ENCODE data around the gene TXNDC17. TPM values are rescaled to one million over a fixed set of nuclear protein-coding genes. Genes with fewer than 3 reads are reported as not detected.

The TXNDC17 gene
- total RNA-seq, 1 donor from 2014 or later = 0.96 TPM

DNA sequence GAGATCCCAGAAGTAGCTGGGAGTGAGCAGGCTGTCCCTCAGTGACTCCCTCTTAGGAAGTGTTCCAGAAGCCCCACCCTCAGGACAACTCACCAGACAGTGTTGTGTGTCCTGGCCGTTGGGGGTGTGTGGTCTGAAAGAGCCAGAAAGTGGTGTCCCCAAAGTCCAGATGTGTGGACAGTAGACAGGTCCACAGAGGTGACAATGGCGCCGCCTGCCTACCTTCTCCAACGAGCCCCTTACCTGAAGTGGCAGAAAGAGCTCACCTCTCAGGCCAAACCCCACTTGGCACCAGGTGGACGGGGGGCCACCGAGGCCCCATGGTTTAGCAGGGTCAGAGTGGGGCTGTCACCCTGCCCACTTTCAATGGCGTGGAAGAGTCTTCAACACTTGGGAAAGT is 30.6 kb downstream of the TXNDC17 start:
- Histone ChIP-seq H3K4me1 (no peaks in the 10 kb centered on the region), H3K36me3 (no peaks in the 10 kb centered on the region), H3K27ac (no peak overlapping the region), H3K27me3 (no peaks in the 10 kb centered on the region), H3K4me3 (no peak overlapping the region), H3K9me3 (no peaks in the 10 kb centered on the region)
- intact Hi-C loops (cut with DNase I) = no loop called here
- no peak for DNase-seq (ENCODE audit: low spot score in 2 of 2)
- TF ChIP-seq, protein P1, sequence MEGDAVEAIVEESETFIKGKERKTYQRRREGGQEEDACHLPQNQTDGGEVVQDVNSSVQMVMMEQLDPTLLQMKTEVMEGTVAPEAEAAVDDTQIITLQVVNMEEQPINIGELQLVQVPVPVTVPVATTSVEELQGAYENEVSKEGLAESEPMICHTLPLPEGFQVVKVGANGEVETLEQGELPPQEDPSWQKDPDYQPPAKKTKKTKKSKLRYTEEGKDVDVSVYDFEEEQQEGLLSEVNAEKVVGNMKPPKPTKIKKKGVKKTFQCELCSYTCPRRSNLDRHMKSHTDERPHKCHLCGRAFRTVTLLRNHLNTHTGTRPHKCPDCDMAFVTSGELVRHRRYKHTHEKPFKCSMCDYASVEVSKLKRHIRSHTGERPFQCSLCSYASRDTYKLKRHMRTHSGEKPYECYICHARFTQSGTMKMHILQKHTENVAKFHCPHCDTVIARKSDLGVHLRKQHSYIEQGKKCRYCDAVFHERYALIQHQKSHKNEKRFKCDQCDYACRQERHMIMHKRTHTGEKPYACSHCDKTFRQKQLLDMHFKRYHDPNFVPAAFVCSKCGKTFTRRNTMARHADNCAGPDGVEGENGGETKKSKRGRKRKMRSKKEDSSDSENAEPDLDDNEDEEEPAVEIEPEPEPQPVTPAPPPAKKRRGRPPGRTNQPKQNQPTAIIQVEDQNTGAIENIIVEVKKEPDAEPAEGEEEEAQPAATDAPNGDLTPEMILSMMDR (IDR thresholded peaks at IDR 0.05) = no peak

DNA sequence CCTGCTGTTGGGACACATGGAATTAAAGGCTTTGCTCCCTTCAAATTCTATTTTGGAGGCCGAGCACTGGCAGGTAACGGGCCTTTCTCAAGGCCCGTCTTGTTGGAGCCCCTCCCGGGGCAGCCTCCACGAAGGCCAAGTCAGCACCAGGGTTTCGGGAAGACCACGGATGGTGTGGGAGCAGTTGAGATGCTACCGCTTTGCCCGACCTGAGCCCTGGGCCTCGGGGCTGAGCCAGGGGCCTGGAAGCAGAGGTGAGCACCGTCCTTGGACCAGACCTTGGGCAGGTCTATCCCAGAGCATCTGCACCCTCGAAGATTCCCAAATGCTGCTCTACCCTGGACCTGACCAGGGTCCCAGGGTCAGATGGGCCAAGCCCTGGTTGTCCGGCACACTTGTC is 33.7 kb downstream of the TXNDC17 start:
- no peaks in the 10 kb centered on the region for H3K36me3 ChIP-seq
- no peaks in the 10 kb centered on the region for H3K4me1 ChIP-seq
- intact Hi-C loops (cut with DNase I) = no loop called here
- H3K4me3 ChIP-seq = no peak overlapping the region
- H3K27ac ChIP-seq = no peak overlapping the region
- TF ChIP-seq, protein P1 (IDR thresholded peaks at IDR 0.05) = no peak
- no peaks in the 10 kb centered on the region for H3K9me3 ChIP-seq
- no peak for DNase-seq (ENCODE audit: low spot score in 2 of 2)
- no peaks in the 10 kb centered on the region for H3K27me3 ChIP-seq

DNA sequence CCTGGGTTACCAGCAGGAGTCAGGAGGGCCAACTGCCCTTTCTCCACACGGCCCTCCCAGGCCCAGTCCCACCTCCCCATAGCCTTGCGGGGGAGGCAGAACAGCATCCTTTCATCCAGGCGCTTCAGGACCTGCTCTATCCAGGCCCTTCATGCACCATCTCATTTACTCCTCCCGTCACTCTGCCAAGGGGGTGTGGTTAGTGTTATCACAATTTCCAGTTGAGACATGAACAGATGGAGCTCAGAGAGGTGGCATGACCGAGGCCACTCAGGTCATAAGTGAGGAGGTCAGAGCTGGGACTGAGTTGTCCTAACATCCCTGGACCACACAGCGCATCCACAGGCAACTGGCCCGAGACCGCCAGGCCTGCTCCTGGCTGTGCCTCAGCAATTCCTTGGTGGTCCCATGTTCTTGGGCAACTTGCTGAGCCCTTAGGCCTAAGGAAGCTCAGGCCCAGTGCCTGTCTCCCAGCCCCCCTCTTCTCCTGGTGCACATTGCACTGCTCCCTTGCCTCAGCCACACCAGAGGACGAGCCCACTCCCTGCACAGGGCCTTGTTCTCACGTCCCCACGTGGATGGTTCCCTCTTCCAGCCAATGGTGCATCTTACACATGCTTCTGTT is 34.5 kb downstream of the TXNDC17 start:
- TF ChIP-seq, protein P1 (IDR thresholded peaks at IDR 0.05) = no peak
- no peak overlapping the region for H3K27ac ChIP-seq
- intact Hi-C loops (cut with DNase I) = no loop called here
- no peaks in the 10 kb centered on the region for H3K4me1 ChIP-seq
- H3K9me3 ChIP-seq = no peaks in the 10 kb centered on the region
- no peaks in the 10 kb centered on the region for H3K36me3 ChIP-seq
- no peak for DNase-seq (ENCODE audit: low spot score in 2 of 2)
- H3K27me3 ChIP-seq = no peaks in the 10 kb centered on the region
- H3K4me3 ChIP-seq = no peak overlapping the region

DNA sequence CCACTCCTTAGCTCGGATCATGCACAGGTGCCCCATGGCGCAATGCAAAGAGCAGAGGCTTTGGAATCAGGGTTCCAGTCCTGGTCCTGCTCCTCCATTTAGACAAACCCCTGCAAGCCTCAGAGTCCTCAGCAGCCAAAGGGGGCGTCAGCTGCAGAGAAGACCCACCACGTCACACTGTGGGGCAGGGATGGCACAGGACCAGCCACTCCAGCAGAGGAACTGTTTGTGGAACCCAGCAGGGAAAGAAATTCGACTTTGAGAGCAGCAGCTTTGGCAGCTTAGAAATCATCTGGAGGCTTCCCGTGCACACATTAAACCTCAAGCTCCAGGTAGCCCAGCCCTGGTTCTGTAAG is 35.9 kb downstream of the TXNDC17 start:
- DNase-seq (ENCODE audit: low spot score in 2 of 2) = no peak
- intact Hi-C loops (cut with DNase I) = no loop called here
- H3K27me3 ChIP-seq = no peaks in the 10 kb centered on the region

DNA sequence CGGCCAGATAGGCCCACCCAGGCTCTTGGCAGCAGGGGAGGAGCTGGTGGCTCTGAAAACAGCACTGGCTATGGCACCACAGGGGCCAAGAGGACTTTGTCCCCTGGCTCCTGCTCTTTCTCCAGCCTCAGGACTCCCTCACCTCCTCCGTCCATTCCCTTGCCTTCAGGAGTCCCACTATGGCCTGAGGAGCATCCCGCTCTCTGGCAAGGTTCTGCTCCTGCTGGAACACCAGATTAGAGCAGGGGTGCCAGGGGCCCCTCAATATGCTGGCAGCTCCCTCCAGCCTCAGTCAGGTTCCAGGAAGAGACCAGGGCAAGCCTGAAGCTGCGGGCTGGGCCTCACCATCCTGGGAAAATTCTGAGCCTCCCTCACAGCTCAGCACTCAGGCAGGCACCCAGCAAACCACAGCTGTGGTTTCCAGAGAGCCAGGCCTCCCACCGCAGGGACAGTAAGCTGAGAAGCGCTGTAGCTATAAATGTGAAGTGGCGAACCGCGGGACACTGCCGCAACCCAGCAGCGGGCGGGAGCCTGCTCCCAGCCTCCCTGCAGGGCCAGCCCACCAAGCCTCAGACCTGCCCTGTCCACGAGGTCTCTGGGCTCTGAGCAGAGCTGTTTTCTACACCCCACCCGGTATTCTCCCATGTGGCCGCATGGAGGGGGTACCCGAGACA is 36.4 kb downstream of the TXNDC17 start:
- Histone ChIP-seq H3K27ac (no peak overlapping the region), H3K36me3 (no peaks in the 10 kb centered on the region), H3K9me3 (no peaks in the 10 kb centered on the region), H3K4me3 (no peak overlapping the region), H3K4me1 (no peaks in the 10 kb centered on the region), H3K27me3 (no peaks in the 10 kb centered on the region)
- TF ChIP-seq, protein P1 (IDR thresholded peaks at IDR 0.05) = no peak
- intact Hi-C loops (cut with DNase I) = no loop called here
- no peak for DNase-seq (ENCODE audit: low spot score in 2 of 2)

More for the DNA sequence above, 35.9 kb downstream of the TXNDC17 start:
- Histone ChIP-seq H3K4me1 (no peaks in the 10 kb centered on the region), H3K27ac (no peak overlapping the region), H3K36me3 (no peaks in the 10 kb centered on the region), H3K9me3 (no peaks in the 10 kb centered on the region), H3K4me3 (no peak overlapping the region)
- TF ChIP-seq, protein P1 (IDR thresholded peaks at IDR 0.05) = no peak

Data from ascending aorta (tissue), 2 donors.